OCI-M2 (cell line): ENCODE data around the gene SNX25.
"Not testable (repeated sequence)": the region's sequence is repeated elsewhere in the genome, so short reads cannot be mapped to it uniquely, and the experiment has no call there.

Experiments
- DNase-seq: peaks from one replicate; lab custom pipeline; 2025; ENCODE audit not compliant: unreplicated experiment; lab: John Stamatoyannopoulos, UW

The SNX25 gene

DNA sequence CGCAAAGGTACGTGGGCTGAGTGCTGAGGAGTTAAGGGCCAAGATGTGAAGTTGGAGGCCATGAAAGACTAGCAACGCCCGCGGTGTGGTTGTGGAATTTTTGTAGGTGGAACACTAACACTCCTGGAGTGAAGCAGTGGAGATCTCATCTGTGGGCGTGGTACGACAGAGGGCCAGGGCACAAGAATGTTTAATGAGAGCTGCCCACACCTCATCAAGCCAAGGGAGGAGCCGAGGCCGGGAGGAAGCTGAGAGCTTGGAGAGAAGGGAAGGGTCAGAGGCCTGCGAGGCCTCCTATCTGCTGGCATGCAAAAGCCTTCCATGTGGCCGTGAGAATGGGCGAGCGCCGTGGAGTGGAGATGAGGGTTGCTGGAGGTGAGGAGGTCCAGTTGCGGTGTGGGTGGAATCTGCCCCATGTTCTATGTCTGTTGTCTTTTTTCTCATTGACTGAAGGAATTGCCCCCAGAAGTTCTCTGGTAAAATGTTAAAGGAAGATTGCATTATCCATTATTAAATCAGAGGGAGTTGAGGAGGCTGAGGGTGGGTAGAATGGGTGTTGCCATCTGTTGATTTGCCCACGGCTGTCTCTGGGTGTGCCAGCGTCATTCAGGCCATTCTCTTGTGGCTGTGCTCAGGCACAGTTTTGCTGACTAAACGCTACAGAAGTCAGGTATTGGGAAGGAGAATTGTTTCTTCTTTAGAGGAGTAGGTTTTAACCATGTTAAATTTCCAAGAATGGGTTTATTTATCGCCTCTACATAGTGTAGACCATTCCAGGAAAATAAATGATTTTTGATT is 19.8 kb downstream of the SNX25 start:
- DNase-seq = no peak

DNA sequence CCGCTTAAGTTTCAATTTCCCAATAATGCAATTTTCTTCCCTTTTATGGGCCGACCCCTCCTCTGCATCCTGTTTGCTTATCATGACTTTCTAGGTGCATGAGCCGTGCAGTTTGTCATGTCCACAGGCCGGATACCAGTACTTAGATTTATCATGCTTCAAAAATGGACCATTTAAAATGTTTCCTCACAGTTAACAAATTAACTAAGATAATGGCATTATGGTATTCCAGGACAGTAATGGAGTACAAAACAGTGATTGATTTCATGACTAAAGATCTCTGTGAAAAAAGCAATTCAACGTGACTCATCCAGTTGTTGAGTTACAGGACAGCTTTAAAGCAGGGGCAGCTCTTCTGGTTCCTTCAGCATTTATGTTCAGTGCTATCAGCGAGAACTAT is 23.0 kb downstream of the SNX25 start:
- DNase-seq = no peak

DNA sequence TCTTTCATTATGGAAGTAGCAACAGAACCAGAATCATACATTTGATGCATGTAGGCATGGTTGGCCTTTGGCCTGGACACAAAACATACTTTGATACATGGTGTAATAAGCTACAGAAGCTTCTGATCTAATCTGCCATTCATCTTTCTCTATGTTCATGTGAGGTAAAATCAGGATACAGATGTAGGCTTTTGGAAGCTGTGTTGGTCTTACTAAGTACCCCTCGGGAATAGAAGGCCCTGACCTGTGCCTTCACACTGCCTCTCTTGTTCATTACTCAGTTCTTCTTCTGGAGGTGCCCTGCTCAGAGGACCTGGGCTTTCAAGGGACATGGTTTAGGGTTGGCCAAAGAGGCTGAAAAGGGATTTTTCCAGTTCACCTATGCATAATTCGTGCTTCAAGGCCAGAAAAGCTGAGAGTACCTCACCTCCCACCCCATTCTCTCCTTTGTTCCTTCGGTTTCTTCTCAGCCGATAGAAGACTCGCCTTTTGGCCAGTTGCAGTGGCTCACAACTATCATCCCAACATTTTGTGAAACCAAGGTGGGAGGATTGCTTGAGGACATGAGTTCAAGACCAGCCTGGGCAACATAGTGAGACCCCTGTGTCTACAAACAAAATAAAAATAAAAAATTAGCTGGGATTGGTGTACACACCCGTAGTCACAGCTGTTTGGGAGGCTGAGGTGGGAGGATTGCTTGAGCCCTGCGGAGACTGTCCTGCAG is 25.9 kb downstream of the SNX25 start:
- DNase-seq = no peak

DNA sequence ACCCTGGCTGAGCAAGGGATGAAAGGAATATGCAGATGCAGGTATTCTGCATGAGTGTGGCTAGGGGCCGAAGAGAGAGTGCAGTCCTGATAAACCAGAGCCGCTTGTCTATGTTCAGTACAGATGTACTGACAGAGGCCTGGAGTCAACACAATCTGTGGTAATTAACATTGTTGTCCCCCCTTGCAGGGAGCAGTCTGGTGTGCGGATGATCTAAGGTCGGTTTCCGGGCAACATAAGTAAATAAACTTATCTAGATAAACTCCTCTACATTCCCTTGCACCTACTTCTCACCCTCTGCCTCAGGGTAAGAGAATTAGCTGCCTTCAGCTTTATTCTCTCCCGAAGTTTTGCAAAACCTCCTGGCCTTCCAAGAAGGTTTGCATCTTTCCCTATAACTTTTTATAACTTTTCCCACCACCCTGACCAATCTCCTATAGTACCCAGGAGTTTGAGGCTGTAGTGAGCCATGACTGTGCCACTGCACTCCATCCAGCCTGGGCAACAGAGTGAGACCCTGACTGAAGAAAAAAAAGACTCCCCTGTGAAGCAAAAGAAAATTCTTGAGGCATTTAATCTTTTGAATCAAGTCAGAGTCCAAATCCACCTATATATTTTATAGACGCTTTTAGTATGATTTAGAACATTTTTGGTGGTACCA is 26.6 kb downstream of the SNX25 start:
- no peak for DNase-seq

DNA sequence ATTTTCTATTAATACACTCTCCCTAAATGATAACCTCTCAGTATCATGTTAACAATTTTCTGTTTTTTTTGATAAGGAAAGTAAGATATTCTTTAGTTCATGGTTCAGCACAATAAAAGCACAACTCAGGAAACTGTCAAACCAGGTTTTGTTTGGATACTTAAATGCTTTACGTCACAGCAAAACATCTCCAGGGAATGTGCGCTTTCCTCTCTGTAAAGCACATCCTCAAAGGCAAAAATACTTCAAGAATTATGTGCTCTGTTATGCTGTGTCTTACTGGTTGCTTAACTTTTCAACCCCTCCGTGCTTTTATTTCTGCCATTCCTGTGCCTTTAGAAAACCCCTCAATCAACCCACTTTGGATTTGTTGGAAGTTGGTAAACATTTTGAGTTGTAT is 27.8 kb downstream of the SNX25 start:
- DNase-seq = no peak

DNA sequence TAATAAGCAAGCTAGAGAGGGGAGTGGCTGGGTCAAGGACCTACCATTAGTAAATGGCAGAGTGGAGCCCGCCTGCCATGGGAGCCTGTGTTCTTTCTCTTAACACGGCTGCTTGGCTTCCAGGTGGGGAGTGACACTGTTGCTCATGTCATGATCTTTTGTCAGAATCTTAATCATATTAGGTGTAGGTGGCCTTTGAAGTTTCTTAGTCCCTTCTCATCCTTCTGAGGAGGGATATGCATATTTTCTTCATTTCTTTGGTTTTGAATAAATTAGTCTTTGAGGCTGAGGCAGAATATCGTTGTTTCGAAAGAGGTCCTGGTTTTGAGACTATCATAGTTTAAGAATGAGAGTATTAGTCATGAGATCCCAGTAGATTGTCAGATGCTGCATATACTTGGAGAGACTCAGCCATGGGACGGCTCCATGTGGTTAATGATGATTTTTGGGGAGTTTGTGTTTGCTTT is 28.9 kb downstream of the SNX25 start:
- no peak for DNase-seq

DNA sequence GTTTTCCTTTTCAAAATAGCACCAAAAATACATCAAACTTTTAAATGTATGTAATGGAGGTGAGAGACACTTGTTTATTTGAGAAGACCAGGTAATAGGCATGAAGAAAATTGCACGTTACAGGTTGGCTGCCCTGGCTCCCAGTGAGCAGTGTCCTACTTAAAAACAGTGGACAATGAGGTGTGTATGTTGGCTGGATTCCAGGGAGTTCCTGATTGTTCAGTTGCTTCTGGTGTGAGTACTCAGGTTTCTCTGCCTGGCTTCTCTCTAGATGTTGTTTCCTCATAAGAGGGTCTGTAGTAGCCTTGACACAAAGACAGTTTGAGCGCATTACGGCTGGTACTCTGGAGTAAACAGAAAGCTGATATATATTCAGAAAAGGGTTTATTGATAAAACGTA is 29.4 kb downstream of the SNX25 start:
- DNase-seq = no peak

DNA sequence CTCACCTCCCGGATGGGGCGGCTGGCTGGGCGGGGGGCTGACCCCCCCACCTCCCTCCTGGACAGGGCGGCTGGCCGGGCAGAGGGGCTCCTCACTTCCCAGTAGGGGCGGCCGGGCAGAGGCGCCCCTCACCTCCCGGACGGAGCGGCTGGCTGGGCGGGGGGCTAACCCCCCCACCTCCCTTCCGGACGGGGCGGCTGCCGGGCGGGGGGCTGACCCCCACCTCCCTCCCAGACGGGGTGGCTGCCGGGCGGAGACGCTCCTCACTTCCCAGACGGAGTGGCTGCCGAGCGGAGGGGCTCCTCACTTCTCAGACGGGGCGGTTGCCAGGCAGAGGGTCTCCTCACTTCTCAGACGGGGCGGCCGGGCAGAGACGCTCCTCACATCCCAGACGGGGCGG is 31.1 kb downstream of the SNX25 start:
- not testable (repeated sequence) for DNase-seq

DNA sequence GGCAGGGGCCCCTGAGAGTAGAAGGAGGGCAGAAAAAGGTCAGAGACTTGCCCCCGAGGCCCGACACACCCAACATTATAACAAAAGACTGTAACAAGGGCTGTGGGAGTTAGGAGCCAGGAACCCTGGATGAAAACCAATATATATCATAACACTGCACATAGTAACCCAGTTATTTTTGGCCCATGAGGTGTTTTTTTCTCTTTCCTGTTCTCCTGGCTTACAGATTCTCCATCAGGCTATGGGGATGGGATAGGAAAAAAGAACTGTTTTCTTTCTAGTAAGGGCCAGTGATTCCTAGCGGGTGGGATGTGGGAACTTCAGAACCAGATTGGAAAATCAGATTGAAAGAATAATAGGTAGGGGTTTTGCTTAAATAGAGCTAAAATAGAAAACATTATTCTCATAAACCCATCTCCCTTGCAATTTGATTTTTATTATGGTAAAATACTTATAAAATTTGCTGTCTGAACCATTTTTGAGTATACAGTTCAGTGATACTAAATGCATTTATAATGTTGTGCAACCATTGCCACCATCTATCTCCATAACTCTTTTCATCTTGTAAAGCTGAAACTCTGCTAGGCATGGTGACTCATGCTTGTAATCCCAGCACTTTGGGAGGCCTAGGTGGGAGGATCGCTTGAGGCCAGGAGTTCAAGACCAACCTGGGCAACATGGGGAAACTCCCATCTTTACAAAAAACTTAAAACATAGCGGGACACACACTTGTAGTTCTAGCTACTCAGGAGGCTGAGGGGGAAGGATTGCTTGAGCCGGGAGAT is 33.5 kb downstream of the SNX25 start:
- no peak for DNase-seq

DNA sequence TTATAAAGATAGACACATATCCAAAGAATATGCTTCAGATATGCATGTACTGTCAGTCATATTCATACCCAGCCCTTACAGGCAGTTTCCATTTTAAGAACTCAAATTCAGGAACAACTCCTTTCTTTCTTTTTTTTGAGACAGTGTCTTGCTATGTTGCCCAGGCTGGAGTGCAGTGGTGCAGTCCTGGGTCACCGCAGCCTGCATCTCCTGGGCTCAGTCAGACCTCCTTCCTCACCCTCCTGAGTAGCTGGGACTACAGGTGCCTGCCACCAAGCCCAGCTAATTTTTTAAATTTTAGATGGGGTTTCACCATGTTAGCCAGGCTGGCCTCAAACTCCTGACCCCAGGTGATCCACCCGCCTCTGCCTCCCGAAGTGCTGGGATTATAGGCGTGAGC is 34.5 kb downstream of the SNX25 start:
- no peak for DNase-seq

DNA sequence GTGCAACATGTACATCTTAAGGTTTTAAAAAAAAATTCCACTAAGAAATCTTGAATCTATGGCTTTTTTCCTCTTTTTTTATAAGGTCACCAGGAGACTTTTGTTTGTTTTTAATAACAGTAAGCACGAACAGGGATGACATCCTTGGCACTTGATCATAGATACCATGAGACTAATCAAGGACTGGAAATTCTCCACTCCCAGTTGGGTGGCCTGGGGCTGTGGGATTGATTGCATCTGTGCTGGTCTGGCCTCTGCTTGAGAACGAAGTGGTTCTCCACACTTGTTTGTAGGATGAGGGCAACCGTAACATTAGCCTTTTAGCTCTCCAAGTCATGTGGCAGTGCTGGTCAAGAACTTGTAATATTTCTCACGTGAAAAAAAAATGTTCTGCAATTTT is 35.4 kb downstream of the SNX25 start:
- DNase-seq = no peak

DNA sequence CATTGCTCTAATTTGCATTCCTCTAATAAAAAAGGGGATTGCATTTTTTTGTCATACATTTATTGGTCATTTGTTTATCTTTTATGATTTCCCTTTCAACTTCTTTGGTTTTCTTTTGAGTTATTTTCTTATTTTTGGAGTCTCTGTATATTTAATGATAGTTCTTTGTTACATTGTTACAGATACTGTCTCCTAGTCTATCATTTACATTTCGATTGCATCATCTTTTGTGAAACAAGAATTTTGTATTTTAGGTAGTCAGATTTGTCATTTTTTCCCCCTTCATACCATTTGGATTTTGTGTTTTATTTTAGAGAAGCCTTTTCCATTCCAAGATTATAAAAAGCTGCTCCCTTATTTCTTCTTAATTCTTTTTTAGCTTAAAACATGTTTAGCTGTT is 37.1 kb downstream of the SNX25 start:
- no peak for DNase-seq

DNA sequence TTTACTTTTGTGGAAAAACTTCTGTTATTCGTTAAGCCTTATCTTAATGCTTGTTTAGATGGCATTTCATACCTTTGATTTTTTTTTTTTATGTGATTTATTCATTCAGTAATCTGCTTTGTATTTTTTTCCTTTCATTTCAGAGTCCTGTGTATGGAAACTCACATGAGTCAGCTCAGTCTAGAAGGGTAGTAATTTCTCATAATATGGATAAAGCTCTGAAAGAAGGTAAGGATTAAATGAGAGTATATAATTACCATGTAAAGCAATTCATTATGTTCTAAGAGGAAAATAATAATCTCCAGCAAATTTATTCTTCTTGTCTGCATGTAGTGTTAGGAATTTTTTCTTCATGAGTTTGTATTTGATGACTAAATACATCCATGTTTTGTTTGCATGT is 37.8 kb downstream of the SNX25 start:
- no peak for DNase-seq

DNA sequence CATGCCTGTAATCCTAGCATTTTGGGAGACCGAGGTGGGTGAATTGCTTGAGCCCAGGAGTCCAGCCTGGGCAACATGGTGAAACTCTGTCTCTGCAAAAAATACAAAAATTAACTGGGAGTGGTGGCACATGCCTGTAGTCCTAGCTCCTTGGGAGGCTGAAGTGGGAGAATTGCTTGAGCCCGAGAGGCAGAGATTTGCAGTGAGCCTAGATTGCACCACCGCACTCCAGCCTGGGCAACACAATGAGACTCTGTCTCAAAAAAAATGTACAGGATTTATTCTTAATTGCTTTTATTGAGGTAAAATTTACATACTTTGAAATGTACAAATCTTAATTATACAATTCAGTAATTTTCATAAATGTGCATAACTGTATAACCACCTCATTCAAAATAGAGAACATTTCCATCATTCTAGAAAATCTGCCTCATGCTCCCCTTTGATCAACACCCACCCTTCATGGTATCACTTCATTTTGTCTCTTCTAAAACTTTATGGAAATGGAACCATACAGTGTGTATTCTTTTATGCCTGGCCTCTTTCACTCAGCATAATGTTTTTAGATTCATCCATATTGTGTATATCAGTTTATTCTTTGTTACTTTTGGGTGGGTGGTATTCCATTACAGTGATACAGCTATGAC is 39.1 kb downstream of the SNX25 start:
- DNase-seq = no peak

DNA sequence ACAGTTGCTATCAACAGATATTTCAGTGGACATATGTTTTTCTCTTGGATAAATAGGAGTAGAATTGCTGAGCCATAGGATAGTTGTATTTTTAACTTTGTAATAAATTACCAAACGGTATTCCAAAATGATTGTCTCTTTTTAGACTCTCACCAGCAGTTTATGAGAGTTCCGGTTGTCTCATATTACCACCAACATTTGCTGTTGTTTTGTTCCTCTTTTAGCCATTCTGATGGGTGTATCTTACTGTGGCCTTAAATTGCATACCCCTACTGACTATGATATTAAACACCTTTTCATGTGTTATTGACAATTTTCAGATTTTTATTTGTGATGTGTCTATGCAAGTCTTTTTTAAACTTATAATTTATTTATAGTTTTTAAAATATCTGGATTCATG is 39.7 kb downstream of the SNX25 start:
- DNase-seq = no peak

DNA sequence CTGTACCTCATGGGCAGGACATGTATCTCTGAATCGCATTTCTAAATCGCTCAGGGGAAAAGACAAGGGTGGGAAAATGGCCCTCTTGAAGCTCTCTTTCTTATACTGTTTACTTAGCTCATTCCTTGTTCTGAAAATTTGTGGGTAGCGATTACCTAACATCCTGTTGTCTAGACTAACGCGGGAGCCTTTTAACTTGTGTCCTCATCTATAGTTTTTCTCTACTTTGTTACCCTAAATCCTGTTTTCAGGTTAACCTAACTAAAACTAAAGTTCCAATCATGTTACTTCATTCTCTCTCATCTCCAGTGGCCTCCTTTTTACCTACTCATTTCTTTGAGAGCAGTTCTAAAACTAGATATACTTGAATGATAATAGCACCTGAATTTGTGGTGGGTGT is 45.0 kb downstream of the SNX25 start:
- DNase-seq = no peak

DNA sequence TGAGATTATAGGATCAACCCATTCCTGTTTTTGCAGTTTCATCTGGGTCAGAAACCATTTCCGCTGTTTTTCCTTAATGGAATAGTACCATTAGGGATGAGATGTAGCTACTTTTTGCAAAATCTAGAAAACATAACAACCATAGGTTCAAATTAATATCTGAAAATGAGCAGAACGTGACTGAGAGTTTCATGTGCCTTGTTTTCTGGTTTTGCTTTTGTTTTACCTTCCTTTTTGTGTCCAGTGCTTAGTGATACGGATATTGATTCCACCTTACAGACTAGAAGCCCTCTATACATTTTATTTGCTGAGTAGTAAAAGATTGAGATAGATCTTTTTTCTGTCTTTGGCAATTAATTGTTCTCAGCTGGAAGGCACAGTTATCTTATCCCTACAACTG is 46.5 kb downstream of the SNX25 start:
- no peak for DNase-seq

DNA sequence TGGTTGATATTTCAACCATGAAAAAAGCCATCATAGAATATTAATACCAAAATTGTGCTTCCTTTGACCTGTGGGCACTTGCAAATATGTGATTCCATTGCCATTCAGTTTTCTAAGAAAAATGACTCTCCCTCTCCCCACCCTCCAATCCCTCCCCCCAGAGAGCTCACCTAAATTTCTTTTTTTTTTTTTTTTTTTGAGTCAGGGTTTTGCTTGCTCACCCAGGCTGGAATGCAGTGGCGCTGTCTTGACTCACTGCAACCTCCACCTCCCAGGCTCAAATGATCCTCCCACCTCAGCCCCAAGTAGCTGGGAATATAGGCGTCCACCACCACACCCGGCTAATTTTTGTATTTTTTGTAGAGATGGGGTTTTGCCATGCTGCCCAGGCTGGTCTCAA is 47.0 kb downstream of the SNX25 start:
- DNase-seq = no peak

DNA sequence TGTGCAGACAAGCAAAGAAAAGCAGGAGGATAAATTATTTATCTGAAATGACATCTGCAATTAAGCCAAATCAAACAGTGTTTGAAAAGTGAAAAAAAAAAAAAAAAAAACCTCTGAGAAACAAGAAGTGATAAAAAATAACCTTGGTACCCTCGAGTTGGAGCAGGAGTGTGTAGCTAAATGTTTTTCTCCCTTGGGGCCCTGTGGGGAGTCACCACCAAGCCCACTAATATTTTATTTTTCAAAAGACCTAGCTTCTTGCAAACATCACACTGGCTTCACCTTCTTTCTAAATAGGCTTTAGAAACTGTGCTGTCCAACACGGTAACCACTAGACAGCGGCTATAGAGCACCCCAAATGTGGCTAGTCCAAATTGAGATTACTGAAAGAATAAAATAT is 47.7 kb downstream of the SNX25 start:
- no peak for DNase-seq

DNA sequence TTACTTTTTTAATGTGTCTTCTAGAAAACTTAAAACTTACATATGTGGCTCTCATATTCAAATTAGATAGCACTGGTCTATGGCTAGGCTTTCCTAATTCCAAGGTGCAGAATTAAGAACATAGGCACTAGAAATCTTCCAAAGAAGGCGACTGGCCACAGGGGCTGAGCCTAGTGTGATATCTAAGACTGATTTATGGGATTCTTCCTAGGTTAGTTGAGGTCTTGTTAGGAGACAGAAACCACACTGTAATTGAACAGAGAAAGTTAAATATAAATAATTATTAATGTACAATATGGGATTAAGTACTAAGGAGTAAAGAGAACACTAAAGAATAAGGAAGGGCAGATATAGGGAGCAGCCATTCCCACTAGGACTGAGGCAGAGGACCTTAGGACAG is 48.3 kb downstream of the SNX25 start:
- DNase-seq = no peak

DNA sequence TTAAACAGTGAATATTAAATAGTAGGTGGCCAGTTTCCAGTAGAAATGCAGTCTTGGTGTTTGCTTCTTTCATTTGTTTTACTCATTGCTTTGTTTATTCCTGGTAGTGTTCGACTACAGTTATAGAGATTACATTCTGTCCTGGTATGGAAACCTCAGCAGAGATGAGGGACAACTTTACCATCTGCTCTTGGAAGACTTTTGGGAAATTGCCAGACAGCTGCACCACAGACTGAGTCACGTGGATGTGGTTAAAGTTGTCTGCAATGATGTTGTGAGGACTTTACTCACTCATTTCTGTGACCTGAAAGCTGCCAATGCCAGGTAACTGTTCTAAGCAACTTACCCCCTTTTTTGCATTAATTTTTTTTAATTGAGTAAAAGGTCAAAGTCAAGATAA is 49.3 kb downstream of the SNX25 start:
- DNase-seq = not testable (repeated sequence)
